ENCODE measurements around the gene VTI1A.

Gene VTI1A

GRCh38 chr10:112639298-112639697 lies 192.3 kb downstream of the VTI1A start:
- Histone ChIP-seq H3K27me3 (ENCODE audit: control insufficient read depth, insufficient read depth, low read length) (no peaks in the 10 kb centered on the region), H3K4me1 (ENCODE audit: control insufficient read depth, insufficient read depth, low read length) (no peaks in the 10 kb centered on the region), H3K4me3 (ENCODE audit: low read length) (no peak overlapping the region), H3K36me3 (ENCODE audit: control insufficient read depth, insufficient read depth, low read length) (no peaks in the 10 kb centered on the region), H3K9me3 (ENCODE audit: control insufficient read depth, low read length) (no peaks in the 10 kb centered on the region), H3K9ac (ENCODE audit: low read length) (no peak overlapping the region)

GRCh38 chr10:112640638-112641037 lies 193.6 kb downstream of the VTI1A start:
- Histone ChIP-seq H3K36me3 (ENCODE audit: control insufficient read depth, insufficient read depth, low read length) (no peaks in the 10 kb centered on the region), H3K9ac (ENCODE audit: low read length) (no peak overlapping the region), H3K27me3 (ENCODE audit: control insufficient read depth, insufficient read depth, low read length) (no peaks in the 10 kb centered on the region), H3K9me3 (ENCODE audit: control insufficient read depth, low read length) (no peaks in the 10 kb centered on the region), H3K4me1 (ENCODE audit: control insufficient read depth, insufficient read depth, low read length) (no peaks in the 10 kb centered on the region), H3K4me3 (ENCODE audit: low read length) (no peak overlapping the region)

- no peaks in the 10 kb centered on the region for H3K27me3 ChIP-seq (ENCODE audit: control insufficient read depth, insufficient read depth, low read length)
- H3K9me3 ChIP-seq (ENCODE audit: control insufficient read depth, low read length): no peaks in the 10 kb centered on the region
- H3K36me3 ChIP-seq (ENCODE audit: control insufficient read depth, insufficient read depth, low read length): no peaks in the 10 kb centered on the region
- H3K4me1 ChIP-seq (ENCODE audit: control insufficient read depth, insufficient read depth, low read length): no peaks in the 10 kb centered on the region
- H3K4me3 ChIP-seq (ENCODE audit: low read length): no peak overlapping the region
- H3K9ac ChIP-seq (ENCODE audit: low read length): no peak overlapping the region
Measured at GRCh38 chr10:112643600-112644264, 196.7 kb downstream of the VTI1A start.

GRCh38 chr10:112644265-112644645 lies 197.2 kb downstream of the VTI1A start:
- no peaks in the 10 kb centered on the region for H3K9me3 ChIP-seq (ENCODE audit: control insufficient read depth, low read length)
- no peak overlapping the region for H3K4me3 ChIP-seq (ENCODE audit: low read length)
- no peaks in the 10 kb centered on the region for H3K4me1 ChIP-seq (ENCODE audit: control insufficient read depth, insufficient read depth, low read length)
- no peak overlapping the region for H3K9ac ChIP-seq (ENCODE audit: low read length)
- H3K36me3 ChIP-seq (ENCODE audit: control insufficient read depth, insufficient read depth, low read length): no peaks in the 10 kb centered on the region
- no peaks in the 10 kb centered on the region for H3K27me3 ChIP-seq (ENCODE audit: control insufficient read depth, insufficient read depth, low read length)

- Histone ChIP-seq H3K9ac (ENCODE audit: low read length) (no peak overlapping the region), H3K4me3 (ENCODE audit: low read length) (no peak overlapping the region), H3K27me3 (ENCODE audit: control insufficient read depth, insufficient read depth, low read length) (no peaks in the 10 kb centered on the region), H3K36me3 (ENCODE audit: control insufficient read depth, insufficient read depth, low read length) (no peaks in the 10 kb centered on the region), H3K4me1 (ENCODE audit: control insufficient read depth, insufficient read depth, low read length) (peaks cover 17% of the 10 kb centered on the region), H3K9me3 (ENCODE audit: control insufficient read depth, low read length) (no peaks in the 10 kb centered on the region)
Measured at GRCh38 chr10:112649006-112649821, 202.2 kb downstream of the VTI1A start.

- H3K9me3 ChIP-seq (ENCODE audit: control insufficient read depth, low read length): no peaks in the 10 kb centered on the region
- peaks cover 17% of the 10 kb centered on the region for H3K4me1 ChIP-seq (ENCODE audit: control insufficient read depth, insufficient read depth, low read length)
- H3K27me3 ChIP-seq (ENCODE audit: control insufficient read depth, insufficient read depth, low read length): no peaks in the 10 kb centered on the region
- no peak overlapping the region for H3K9ac ChIP-seq (ENCODE audit: low read length)
- no peak overlapping the region for H3K4me3 ChIP-seq (ENCODE audit: low read length)
- no peaks in the 10 kb centered on the region for H3K36me3 ChIP-seq (ENCODE audit: control insufficient read depth, insufficient read depth, low read length)
Measured at GRCh38 chr10:112649822-112650152, 202.8 kb downstream of the VTI1A start.

- Histone ChIP-seq H3K27me3 (ENCODE audit: control insufficient read depth, insufficient read depth, low read length) (no peaks in the 10 kb centered on the region), H3K4me1 (ENCODE audit: control insufficient read depth, insufficient read depth, low read length) (peaks cover 20% of the 10 kb centered on the region), H3K4me3 (ENCODE audit: low read length) (no peak overlapping the region), H3K9ac (ENCODE audit: low read length) (no peak overlapping the region), H3K9me3 (ENCODE audit: control insufficient read depth, low read length) (no peaks in the 10 kb centered on the region), H3K36me3 (ENCODE audit: control insufficient read depth, insufficient read depth, low read length) (no peaks in the 10 kb centered on the region)
Measured at GRCh38 chr10:112650588-112651030, 203.6 kb downstream of the VTI1A start.

- no peak overlapping the region for H3K9ac ChIP-seq (ENCODE audit: low read length)
- H3K4me3 ChIP-seq (ENCODE audit: low read length): no peak overlapping the region
- no peaks in the 10 kb centered on the region for H3K27me3 ChIP-seq (ENCODE audit: control insufficient read depth, insufficient read depth, low read length)
- peaks cover 31% of the 10 kb centered on the region for H3K4me1 ChIP-seq (ENCODE audit: control insufficient read depth, insufficient read depth, low read length)
- H3K9me3 ChIP-seq (ENCODE audit: control insufficient read depth, low read length): no peaks in the 10 kb centered on the region
- no peaks in the 10 kb centered on the region for H3K36me3 ChIP-seq (ENCODE audit: control insufficient read depth, insufficient read depth, low read length)
Measured at GRCh38 chr10:112653215-112653614, 206.2 kb downstream of the VTI1A start.

- no peaks in the 10 kb centered on the region for H3K9me3 ChIP-seq (ENCODE audit: control insufficient read depth, low read length)
- H3K27me3 ChIP-seq (ENCODE audit: control insufficient read depth, insufficient read depth, low read length): no peaks in the 10 kb centered on the region
- no peak overlapping the region for H3K4me3 ChIP-seq (ENCODE audit: low read length)
- peaks cover 35% of the 10 kb centered on the region for H3K4me1 ChIP-seq (ENCODE audit: control insufficient read depth, insufficient read depth, low read length)
- no peaks in the 10 kb centered on the region for H3K36me3 ChIP-seq (ENCODE audit: control insufficient read depth, insufficient read depth, low read length)
- H3K9ac ChIP-seq (ENCODE audit: low read length): no peak overlapping the region
Measured at GRCh38 chr10:112653851-112654250, 206.8 kb downstream of the VTI1A start.

GRCh38 chr10:112654794-112655193 lies 207.8 kb downstream of the VTI1A start:
- Histone ChIP-seq H3K9ac (ENCODE audit: low read length) (no peak overlapping the region), H3K36me3 (ENCODE audit: control insufficient read depth, insufficient read depth, low read length) (no peaks in the 10 kb centered on the region), H3K9me3 (ENCODE audit: control insufficient read depth, low read length) (no peaks in the 10 kb centered on the region), H3K27me3 (ENCODE audit: control insufficient read depth, insufficient read depth, low read length) (no peaks in the 10 kb centered on the region), H3K4me1 (ENCODE audit: control insufficient read depth, insufficient read depth, low read length) (peaks cover 35% of the 10 kb centered on the region), H3K4me3 (ENCODE audit: low read length) (no peak overlapping the region)

GRCh38 chr10:112655722-112656121 lies 208.7 kb downstream of the VTI1A start:
- no peak overlapping the region for H3K4me3 ChIP-seq (ENCODE audit: low read length)

GRCh38 chr10:112658465-112658864 lies 211.4 kb downstream of the VTI1A start:
- no peak overlapping the region for H3K9ac ChIP-seq (ENCODE audit: low read length)
- no peaks in the 10 kb centered on the region for H3K27me3 ChIP-seq (ENCODE audit: control insufficient read depth, insufficient read depth, low read length)
- H3K36me3 ChIP-seq (ENCODE audit: control insufficient read depth, insufficient read depth, low read length): no peaks in the 10 kb centered on the region
- H3K9me3 ChIP-seq (ENCODE audit: control insufficient read depth, low read length): no peaks in the 10 kb centered on the region
- H3K4me1 ChIP-seq (ENCODE audit: control insufficient read depth, insufficient read depth, low read length): peaks cover 19% of the 10 kb centered on the region
- H3K4me3 ChIP-seq (ENCODE audit: low read length): no peak overlapping the region

More at GRCh38 chr10:112655722-112656121, 208.7 kb downstream of the VTI1A start:
- Histone ChIP-seq H3K9ac (ENCODE audit: low read length) (no peak overlapping the region), H3K36me3 (ENCODE audit: control insufficient read depth, insufficient read depth, low read length) (no peaks in the 10 kb centered on the region), H3K4me1 (ENCODE audit: control insufficient read depth, insufficient read depth, low read length) (peaks cover 28% of the 10 kb centered on the region), H3K27me3 (ENCODE audit: control insufficient read depth, insufficient read depth, low read length) (no peaks in the 10 kb centered on the region), H3K9me3 (ENCODE audit: control insufficient read depth, low read length) (no peaks in the 10 kb centered on the region)

All from mucosa of stomach (tissue), 1 donor.